GM23248 (cell line): Measurements from ENCODE around the gene FGF4. TPM values are rescaled to one million over a fixed set of nuclear protein-coding genes. Genes with fewer than 3 reads are reported as not detected.
"Not testable (repeated sequence)": the region's sequence is repeated elsewhere in the genome, so short reads cannot be mapped to it uniquely, and the experiment has no call there.

Experiments
- DNase-seq: peaks from one replicate; pipeline ENCODE4 v3.0.0-alpha.2; 2015
- H2AFZ ChIP-seq: fragments of 200-600 bp; sonication (generic); 2 replicates; pipeline ENCODE4 v1.6.1; 2016; ENCODE audit warnings: antibody characterized with exemption
- H3F3A ChIP-seq: fragments of 200-600 bp; sonication (generic); 2 replicates; pipeline ENCODE4 v1.6.1; 2016; ENCODE audit warnings: mild to moderate bottlenecking, antibody characterized with exemption, mixed run types; ENCODE audit not compliant: insufficient read depth
- H3K27ac ChIP-seq: fragments of 200-600 bp; sonication (generic); 2 replicates; pipeline ENCODE4 v1.5.1; 2016; ENCODE audit warnings: mild to moderate bottlenecking
- H3K27me3 ChIP-seq: fragments of 200-600 bp; sonication (generic); replicated peaks from 2 replicates; pipeline ENCODE4 v1.6.1; 2016; ENCODE audit warnings: mild to moderate bottlenecking; ENCODE audit not compliant: insufficient read depth
- H3K36me3 ChIP-seq: fragments of 200-600 bp; sonication (generic); 2 replicates; pipeline ENCODE4 v1.6.1; 2016; ENCODE audit warnings: low read depth, mild to moderate bottlenecking
- H3K4me1 ChIP-seq: fragments of 200-600 bp; sonication (generic); 2 replicates; pipeline ENCODE4 v1.6.1; 2016; ENCODE audit warnings: mild to moderate bottlenecking; ENCODE audit not compliant: insufficient read depth
- H3K4me2 ChIP-seq: fragments of 200-600 bp; sonication (generic); one replicate; pipeline ENCODE4 v1.6.1; 2016; ENCODE audit warnings: mild to moderate bottlenecking; ENCODE audit not compliant: unreplicated experiment
- H3K4me3 ChIP-seq: fragments of 200-600 bp; sonication (generic); 2 replicates; pipeline ENCODE4 v1.5.1; 2016; ENCODE audit warnings: mild to moderate bottlenecking
- H3K79me2 ChIP-seq: fragments of 200-600 bp; sonication (generic); 2 replicates; pipeline ENCODE4 v1.6.1; 2016; ENCODE audit warnings: mild to moderate bottlenecking; ENCODE audit not compliant: insufficient read depth
- H3K9ac ChIP-seq: fragments of 200-600 bp; sonication (generic); 2 replicates; pipeline ENCODE4 v1.6.1; 2016; ENCODE audit warnings: mild to moderate bottlenecking
- H3K9me2 ChIP-seq: fragments of 200-600 bp; sonication (generic); 2 replicates; pipeline ENCODE4 v1.6.1; 2016; ENCODE audit warnings: mixed run types, mild to moderate bottlenecking, moderate library complexity; ENCODE audit not compliant: insufficient read depth
- H3K9me3 ChIP-seq: fragments of 200-600 bp; sonication (generic); one replicate; pipeline ENCODE4 v1.6.1; 2017; ENCODE audit warnings: low read depth
- H4K20me1 ChIP-seq: fragments of 200-600 bp; sonication (generic); 2 replicates; pipeline ENCODE4 v1.6.0; 2016; ENCODE audit not compliant: insufficient read depth
- EZH2 ChIP-seq: fragments of 200-600 bp; sonication (generic); IDR thresholded peaks from 2 replicates; pipeline ENCODE4 v1.6.1; 2018; ENCODE audit warnings: antibody characterized with exemption, mild to moderate bottlenecking; ENCODE audit not compliant: insufficient read depth, poor library complexity, severe bottlenecking
- EZH2phosphoT487 ChIP-seq: fragments of 200-600 bp; sonication (generic); IDR thresholded peaks from 2 replicates; pipeline ENCODE4 v1.6.1; 2018; ENCODE audit warnings: antibody characterized with exemption, moderate library complexity, mild to moderate bottlenecking, low read depth; ENCODE audit not compliant: insufficient read depth
- WGBS, 2 experiments: methylation state at CpG; one replicate each; pipeline ENCODE4 v1.1.6; 2015 to 2017; ENCODE audit warnings: low lambda C conversion rate in 2 of 2, low coverage in 1 of 2; ENCODE audit errors: missing lambda C conversion rate in 2 of 2; 5-methylcytosine and 5-hydroxymethylcytosine counted together
- in situ Hi-C: fragments of 300-500 bp; cut with MboI; formaldehyde crosslinking; loops from 2 replicates; pipeline ENCODE4 v1.15.0; 2020
- polyA plus RNA-seq: library from polyadenylated mRNA; unstranded; fragments of >200 nt; fragmentation: Nextera tagmentation; extraction: Ambion mirVana; gene quantifications from 2 replicates; pipeline ENCODE4 v1.2.1, GENCODE V29; 2016
- total RNA-seq: library from RNA; depleted of rRNA; stranded (reverse); fragments of >200 nt; shearing (Covaris generic); gene quantifications from 2 replicates; pipeline ENCODE4 v1.2.3, GENCODE V29; 2014

The FGF4 gene
- total and polyA plus RNA-seq, 2 experiments from 2014 or later, result not detected

GRCh38 chr11:69773626-69774353 is 1.4 kb downstream of the FGF4 start:
- Histone ChIP-seq H3K4me1 (no peaks in the 10 kb centered on the region), H3K27ac (no peak overlapping the region), H3K4me2 (no peak overlapping the region), H3K79me2 (no peaks in the 10 kb centered on the region), H3K9me2 (no peaks in the 10 kb centered on the region), H3K27me3 (peaks cover 58% of the 10 kb centered on the region), H3K9ac (no peak overlapping the region), H3K9me3 (no peaks in the 10 kb centered on the region), H3F3A (no peaks in the 10 kb centered on the region), H2AFZ (no peak overlapping the region), H3K36me3 (no peaks in the 10 kb centered on the region), H4K20me1 (no peaks in the 10 kb centered on the region), H3K4me3 (no peak overlapping the region)
- DNase-seq, result no peak
- 14 to 16% methylated on average over 25 to 27 of the region's 30 CpGs for WGBS, 2 experiments
- TF ChIP-seq EZH2 (no peak), EZH2phosphoT487 (no peak)
- in situ Hi-C loops, result no loop called here

GRCh38 chr11:69771466-69771865 is 3.7 kb downstream of the FGF4 start:
- peaks cover 52% of the 10 kb centered on the region for H3K27me3 ChIP-seq
- no peaks in the 10 kb centered on the region for H3K9me2 ChIP-seq
- no peaks in the 10 kb centered on the region for H3K79me2 ChIP-seq
- in situ Hi-C loops, result no loop called here
- H2AFZ ChIP-seq, result no peak overlapping the region
- H3K4me2 ChIP-seq, result no peak overlapping the region
- H4K20me1 ChIP-seq, result no peaks in the 10 kb centered on the region
- no peak overlapping the region for H3K27ac ChIP-seq
- no peaks in the 10 kb centered on the region for H3K9me3 ChIP-seq
- no peak overlapping the region for H3K9ac ChIP-seq
- H3F3A ChIP-seq, result no peaks in the 10 kb centered on the region
- no peaks in the 10 kb centered on the region for H3K4me1 ChIP-seq
- WGBS, 2 experiments, result 25 to 31% methylated on average over 7 of the region's 7 CpGs
- no peak for DNase-seq
- no peaks in the 10 kb centered on the region for H3K36me3 ChIP-seq
- no peak for TF ChIP-seq EZH2
- no peak for TF ChIP-seq EZH2phosphoT487
- H3K4me3 ChIP-seq, result no peak overlapping the region

GRCh38 chr11:69770540-69770939 is 4.6 kb downstream of the FGF4 start:
- peaks cover 46% of the 10 kb centered on the region for H3K27me3 ChIP-seq
- 1% methylated on average over 5 of the region's 5 CpGs for WGBS, 2 experiments

GRCh38 chr11:69765498-69765995 is 9.6 kb downstream of the FGF4 start:
- Histone ChIP-seq H3K27me3 (peaks cover 27% of the 10 kb centered on the region; the same call in 1 of the 2 replicates), H3F3A (no peaks in the 10 kb centered on the region), H3K4me2 (no peak overlapping the region), H4K20me1 (no peaks in the 10 kb centered on the region), H3K4me3 (no peak overlapping the region), H2AFZ (no peak overlapping the region), H3K9me3 (no peaks in the 10 kb centered on the region), H3K27ac (no peak overlapping the region), H3K9ac (no peak overlapping the region), H3K4me1 (no peaks in the 10 kb centered on the region), H3K79me2 (no peaks in the 10 kb centered on the region), H3K9me2 (no peaks in the 10 kb centered on the region), H3K36me3 (no peaks in the 10 kb centered on the region)
- TF ChIP-seq EZH2phosphoT487, result no peak
- TF ChIP-seq EZH2, result no peak
- 41 to 46% methylated on average over 9 to 10 of the region's 10 CpGs for WGBS, 2 experiments
- DNase-seq, result no peak
- in situ Hi-C loops, result no loop called here

More at GRCh38 chr11:69770540-69770939, 4.6 kb downstream of the FGF4 start:
- no peaks in the 10 kb centered on the region for H3K9me2 ChIP-seq
- H3K9me3 ChIP-seq, result no peaks in the 10 kb centered on the region
- H3K27ac ChIP-seq, result no peak overlapping the region
- H4K20me1 ChIP-seq, result no peaks in the 10 kb centered on the region
- no peak overlapping the region for H3K4me2 ChIP-seq
- H3K9ac ChIP-seq, result no peak overlapping the region
- no peaks in the 10 kb centered on the region for H3K4me1 ChIP-seq
- H2AFZ ChIP-seq, result no peak overlapping the region
- no peaks in the 10 kb centered on the region for H3K79me2 ChIP-seq
- no peak for DNase-seq
- TF ChIP-seq EZH2 (no peak), EZH2phosphoT487 (no peak)
- H3K36me3 ChIP-seq, result no peaks in the 10 kb centered on the region
- H3K4me3 ChIP-seq, result no peak overlapping the region
- in situ Hi-C loops, result no loop called here
- no peaks in the 10 kb centered on the region for H3F3A ChIP-seq

- H4K20me1 ChIP-seq, H3K4me1 ChIP-seq, H3K9me2 ChIP-seq, H3K27ac ChIP-seq, in situ Hi-C loops, H3K79me2 ChIP-seq, H3K9me3 ChIP-seq, H3K4me3 ChIP-seq, H2AFZ ChIP-seq, H3K36me3 ChIP-seq, H3K9ac ChIP-seq, H3F3A ChIP-seq, H3K4me2 ChIP-seq, DNase-seq: not testable (repeated sequence)
- peaks cover 27% of the 10 kb centered on the region; the same call in 1 of the 2 replicates for H3K27me3 ChIP-seq
- WGBS, 2 experiments, result 78 to 82% methylated on average over 7 of the region's 7 CpGs
These were observed 10.2 kb downstream of the FGF4 start for GRCh38 chr11:69764918-69765317.
